Right cardiac atrium (tissue), 5 donors: ENCODE measurements around the gene COMTD1. TPM values are rescaled to one million over a fixed set of nuclear protein-coding genes. Genes with fewer than 3 reads are reported as not detected.
"Not testable (repeated sequence)": the region's sequence is repeated elsewhere in the genome, so short reads cannot be mapped to it uniquely, and the experiment has no call there.

Experiments
- ATAC-seq, 2 donors: fragments of 200-7000 bp; cut with Tn5 transposase; one replicate each; pipeline versions ENCODE4 v1.8.0 to v1.9.1; 2020; ENCODE audit warnings: moderate library complexity in 2 of 2, mild to moderate bottlenecking in 1 of 2
- DNase-seq, 3 donors: peaks; one replicate each; pipeline ENCODE4 v3.0.0-alpha.2; 2020
- H3K27ac ChIP-seq: one replicate; pipeline ENCODE4 v1.5.1; 2013; ENCODE audit warnings: mild to moderate bottlenecking, low read length, control low read depth, moderate library complexity
- H3K27me3 ChIP-seq: one replicate; pipeline ENCODE4 v1.6.1; 2013; ENCODE audit not compliant: control insufficient read depth, insufficient read depth
- H3K4me1 ChIP-seq: one replicate; pipeline ENCODE4 v1.6.1; 2013; ENCODE audit warnings: low read length; ENCODE audit not compliant: control insufficient read depth, insufficient read depth
- H3K4me3 ChIP-seq: one replicate; pipeline ENCODE4 v1.5.1; 2013; ENCODE audit warnings: low read length, control low read depth
- H3K9me3 ChIP-seq: one replicate; pipeline ENCODE4 v1.6.1; 2013; ENCODE audit warnings: low read length; ENCODE audit not compliant: control insufficient read depth
- WGBS: extraction: QIAGEN DNeasy Blood & Tissue Kit; methylation state at CpG from one replicate; pipeline ENCODE4 v1.1.7; 2013; 5-methylcytosine and 5-hydroxymethylcytosine counted together
- intact Hi-C, 4 donors: fragments of 100-400 bp; cut with DNase I; formaldehyde crosslinking; loops; one replicate each; pipeline versions ENCODE4 v1.11.0 to v1.14.0; 2022 to 2023
- polyA plus RNA-seq: library from polyadenylated mRNA; stranded (reverse); fragments of 200-250 nt; gene quantifications from one replicate; pipeline ENCODE4 v1.2.3, GENCODE V29; 2013
- total RNA-seq, 4 donors: library from RNA; stranded (reverse); fragmentation: NEBNext Ultra II Directional; extraction: Animal tissue kit (Norgen Biotek cat#: 25700); gene quantifications; one replicate each; pipeline ENCODE4 v1.2.1, GENCODE V29; 2021
- donor health status: healthy with polysubstance abuse.
- donor health status: DM: no; HTN: yes; CAD: no.
- donor health status: DM: no; HTN: no; CAD: no.
- donor health status: DM: no; HTN: yes; CAD: no; lungs with severe emphysema.
- donor health status: DM: yes; HTN: yes; CAD: no.

The COMTD1 gene
- total and polyA plus RNA-seq, 5 donors = 17.3 to 44.1 (median 21.3) TPM

- intact Hi-C loops = no loop called here
- Histone ChIP-seq H3K27ac (peak overlapping the region; percentile 42), H3K9me3 (no peaks in the 10 kb centered on the region), H3K27me3 (no peaks in the 10 kb centered on the region), H3K4me1 (no peaks in the 10 kb centered on the region), H3K4me3 (no peak overlapping the region)
- ATAC-seq = peak; percentile 94 to 96
- peak; percentile 76 to 84 (median 82) for DNase-seq
- 42% methylated on average over 10 of the region's 10 CpGs for WGBS
These were observed 43.8 kb downstream of the COMTD1 start for GRCh38 chr10:75191821-75192568.

GRCh38 chr10:75189266-75190096 is 46.3 kb downstream of the COMTD1 start:
- Histone ChIP-seq H3K4me3 (no peak overlapping the region), H3K4me1 (no peaks in the 10 kb centered on the region), H3K27me3 (no peaks in the 10 kb centered on the region), H3K9me3 (no peaks in the 10 kb centered on the region), H3K27ac (no peak overlapping the region)
- 87% methylated on average over 12 of the region's 12 CpGs for WGBS
- intact Hi-C loops = loop anchor here in 2 of 4 donors (5.0 to 10.0 kb wide), 2 partner anchors 43 to 75 kb away; partner anchors contain the start of gene SAMD8 (in 1 of the 2)
- DNase-seq (no peak), ATAC-seq (no peak)

- DNase-seq, H3K27me3 ChIP-seq, H3K9me3 ChIP-seq, H3K4me1 ChIP-seq, H3K4me3 ChIP-seq, H3K27ac ChIP-seq, ATAC-seq: not testable (repeated sequence)
- intact Hi-C loops = loop anchor here in 2 of 4 donors (5.0 to 10.0 kb wide), 2 partner anchors 44 to 74 kb away; partner anchors contain the start of gene SAMD8 (in 1 of the 2)
- WGBS = 97% methylated on average over 9 of the region's 9 CpGs
These were observed 47.2 kb downstream of the COMTD1 start for GRCh38 chr10:75188522-75188921.

GRCh38 chr10:75187961-75188426 is 47.8 kb downstream of the COMTD1 start:
- no peak for ATAC-seq
- no peaks in the 10 kb centered on the region for H3K9me3 ChIP-seq
- no peak overlapping the region for H3K27ac ChIP-seq
- no peak overlapping the region for H3K4me3 ChIP-seq
- peak in 1 of 3 donors; percentile 38 for DNase-seq
- H3K27me3 ChIP-seq = no peaks in the 10 kb centered on the region
- 81% methylated on average over 3 of the region's 3 CpGs for WGBS
- intact Hi-C loops = loop anchor here in 2 of 4 donors (5.0 to 10.0 kb wide), 2 partner anchors 44 to 73 kb away; partner anchors contain the start of gene SAMD8 (in 1 of the 2)
- no peaks in the 10 kb centered on the region for H3K4me1 ChIP-seq

GRCh38 chr10:75186310-75186709 is 49.4 kb downstream of the COMTD1 start:
- Histone ChIP-seq H3K9me3 (no peaks in the 10 kb centered on the region), H3K27ac (no peak overlapping the region), H3K4me1 (no peaks in the 10 kb centered on the region), H3K27me3 (no peaks in the 10 kb centered on the region), H3K4me3 (no peak overlapping the region)
- ATAC-seq (no peak), DNase-seq (no peak)
- intact Hi-C loops = loop anchor here in 2 of 4 donors (5.0 to 10.0 kb wide), 2 partner anchors 46 to 72 kb away; partner anchors contain the start of gene SAMD8 (in 1 of the 2)
- 70% methylated on average over 4 of the region's 4 CpGs for WGBS

Other genes with a start within 250 kb of the COMTD1 start
- gene SAMD8, start 124.3 kb downstream of the COMTD1 start, total RNA-seq = 10 to 100 TPM; 21.4 to 26.7 (median 24.5) TPM
- gene SAMD8, start 124.3 kb downstream of the COMTD1 start, polyA plus RNA-seq = 8.8 TPM
- 100 to 1,000 TPM; 362 to 389 (median 368) TPM for gene VDAC2, start 25.2 kb downstream of the COMTD1 start, total RNA-seq
- gene VDAC2, start 25.2 kb downstream of the COMTD1 start, polyA plus RNA-seq = 429 TPM
- gene ZNF503, start 165.8 kb upstream of the COMTD1 start, total RNA-seq = 10 to 100 TPM; 13.2 to 14.6 (median 14.3) TPM
- gene ZNF503, start 165.8 kb upstream of the COMTD1 start, polyA plus RNA-seq = 8.7 TPM
- 10 to 100 TPM; 42.7 to 97.9 (median 55.1) TPM for gene LRMDA, start 195.7 kb upstream of the COMTD1 start, total RNA-seq
- 48.8 TPM for gene LRMDA, start 195.7 kb upstream of the COMTD1 start, polyA plus RNA-seq